ENCODE measurements around the gene TNNI2.

Gene TNNI2

DNA sequence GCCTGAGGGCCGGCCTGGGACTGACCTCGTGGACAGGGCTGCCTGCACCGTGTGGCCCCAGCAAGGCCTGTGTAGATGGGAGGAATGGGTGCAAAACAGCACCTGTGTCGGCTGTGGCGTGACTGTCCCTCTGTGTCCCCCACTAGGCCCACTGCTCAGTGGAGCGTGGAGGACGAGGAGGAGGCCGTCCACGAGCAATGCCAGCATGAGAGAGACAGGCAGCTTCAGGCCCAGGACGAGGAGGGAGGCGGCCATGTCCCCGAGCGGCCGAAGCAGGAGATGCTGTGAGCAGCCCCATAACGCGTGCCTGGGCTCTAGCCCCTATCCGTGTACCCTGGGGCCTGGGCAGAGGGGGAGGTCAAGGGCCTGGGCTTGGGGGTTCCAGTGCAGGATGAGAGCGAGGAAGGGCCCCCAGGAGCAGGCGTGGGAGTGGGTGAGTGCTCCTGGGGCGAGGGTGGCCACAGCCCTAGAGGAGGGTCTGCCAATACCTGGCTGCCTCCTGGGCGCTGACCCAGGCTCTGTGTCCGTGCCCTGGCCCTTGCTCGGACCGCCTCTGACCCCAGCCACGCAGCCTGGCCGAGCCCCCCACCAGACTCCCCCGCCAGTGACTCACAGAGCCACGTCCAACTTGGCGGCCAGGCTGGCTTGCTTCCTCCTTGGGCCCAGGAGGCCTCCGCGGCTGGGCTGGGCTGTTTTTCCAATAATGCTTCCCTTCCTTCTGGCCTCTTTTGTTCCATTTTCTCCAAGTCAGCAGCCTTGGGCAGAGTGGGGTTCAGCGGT lies 41.4 kb downstream of the TNNI2 start:
- H3K4me1 ChIP-seq (ENCODE audit: control insufficient read depth, insufficient read depth, low read length) = no peaks in the 10 kb centered on the region
- CTCF ChIA-PET = interaction anchor here (0.7 to 3.1 kb wide), 3 partner anchors 46 to 186 kb away, joined by 3 to 32 read pairs (median 13); partner anchors contain the start of gene SYT8
- H3K4me3 ChIP-seq (ENCODE audit: low read depth, low read length) = no peak overlapping the region
- no peaks in the 10 kb centered on the region for H3K36me3 ChIP-seq (ENCODE audit: control insufficient read depth in 2 of 2, insufficient read depth in 1 of 2, low read length in 2 of 2)
- POLR2A ChIA-PET = no interaction called here
- H3K27ac ChIP-seq (ENCODE audit: extremely low read depth, low read depth, low read length) = no peak overlapping the region
- TF ChIP-seq ZNF514 (tag by site-specific recombination; IDR thresholded peaks at IDR 0.05) (no peak), YY1 (tag by site-specific recombination; IDR thresholded peaks at IDR 0.05) (no peak), TSHZ1 (tag by site-specific recombination; IDR thresholded peaks at IDR 0.05; ENCODE audit: borderline replicate concordance) (no peak), HOXD13 (CRISPR knock-in tag; IDR thresholded peaks at IDR 0.05; ENCODE audit: borderline replicate concordance) (no peak), ZBTB7A (tag by site-specific recombination; IDR thresholded peaks at IDR 0.05; ENCODE audit: low read depth) (no peak), ZNF335 (tag by site-specific recombination; conservative IDR thresholded peaks at IDR 0.05) (peak; percentile 39; the same call in 1 of the 2 replicates), MZF1 (tag by site-specific recombination; IDR thresholded peaks at IDR 0.05; ENCODE audit: borderline replicate concordance) (no peak)
- H3K9me3 ChIP-seq (ENCODE audit: control insufficient read depth, insufficient read depth, low read depth, low read length) = no peaks in the 10 kb centered on the region

DNA sequence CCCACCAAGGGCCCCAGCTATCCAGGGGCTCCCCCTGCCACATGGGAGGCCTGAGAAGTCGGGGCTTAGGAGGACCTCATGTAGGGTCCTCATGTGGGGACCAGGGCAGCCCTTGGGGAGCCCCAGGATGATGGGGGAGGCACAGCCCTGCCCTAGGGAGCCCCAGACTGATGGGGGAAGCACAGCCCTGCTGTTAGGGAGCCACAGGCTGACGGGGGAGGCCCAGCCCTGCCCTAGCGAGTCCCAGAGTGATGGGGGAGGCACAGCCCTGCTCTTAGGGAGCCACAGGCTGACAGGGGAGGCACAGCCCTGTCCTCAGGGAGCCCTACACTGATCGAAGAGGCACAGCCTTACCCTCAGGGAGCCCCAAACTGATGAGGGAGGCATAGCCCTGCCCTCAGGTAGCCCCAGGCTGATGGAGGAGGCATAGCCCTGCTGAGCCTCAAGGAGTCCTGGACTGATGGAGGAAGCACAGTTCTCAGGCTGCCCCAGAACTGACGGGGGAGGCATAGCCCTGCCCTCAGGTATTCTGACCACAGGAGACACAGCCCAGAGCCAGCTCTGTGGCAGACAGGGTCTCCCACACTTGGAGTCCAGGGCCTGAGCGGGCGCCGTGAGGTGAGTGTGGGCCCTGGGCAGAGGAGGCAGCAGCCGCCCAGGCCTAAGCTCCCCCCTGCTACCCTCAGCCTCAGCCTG lies 42.1 kb downstream of the TNNI2 start:
- H3K4me3 ChIP-seq (ENCODE audit: low read depth, low read length) = no peak overlapping the region
- TF ChIP-seq ZNF335 (tag by site-specific recombination; conservative IDR thresholded peaks at IDR 0.05) (0 out of 2 replicates have a peak, but pooled peaks have one; percentile 10), MEIS1 (CRISPR knock-in tag; IDR thresholded peaks at IDR 0.05; ENCODE audit: borderline replicate concordance) (no peak)
- H3K36me3 ChIP-seq (ENCODE audit: control insufficient read depth in 2 of 2, insufficient read depth in 1 of 2, low read length in 2 of 2) = no peaks in the 10 kb centered on the region
- POLR2A ChIA-PET = no interaction called here
- H3K4me1 ChIP-seq (ENCODE audit: control insufficient read depth, insufficient read depth, low read length) = no peaks in the 10 kb centered on the region
- no peak overlapping the region for H3K27ac ChIP-seq (ENCODE audit: extremely low read depth, low read depth, low read length)
- CTCF ChIA-PET = interaction anchor here (0.7 to 3.9 kb wide), 8 partner anchors 11 to 269 kb away, joined by 3 to 119 read pairs (median 13); partner anchors contain the start of genes PRR33 and SYT8
- H3K9me3 ChIP-seq (ENCODE audit: control insufficient read depth, insufficient read depth, low read depth, low read length) = no peaks in the 10 kb centered on the region

DNA sequence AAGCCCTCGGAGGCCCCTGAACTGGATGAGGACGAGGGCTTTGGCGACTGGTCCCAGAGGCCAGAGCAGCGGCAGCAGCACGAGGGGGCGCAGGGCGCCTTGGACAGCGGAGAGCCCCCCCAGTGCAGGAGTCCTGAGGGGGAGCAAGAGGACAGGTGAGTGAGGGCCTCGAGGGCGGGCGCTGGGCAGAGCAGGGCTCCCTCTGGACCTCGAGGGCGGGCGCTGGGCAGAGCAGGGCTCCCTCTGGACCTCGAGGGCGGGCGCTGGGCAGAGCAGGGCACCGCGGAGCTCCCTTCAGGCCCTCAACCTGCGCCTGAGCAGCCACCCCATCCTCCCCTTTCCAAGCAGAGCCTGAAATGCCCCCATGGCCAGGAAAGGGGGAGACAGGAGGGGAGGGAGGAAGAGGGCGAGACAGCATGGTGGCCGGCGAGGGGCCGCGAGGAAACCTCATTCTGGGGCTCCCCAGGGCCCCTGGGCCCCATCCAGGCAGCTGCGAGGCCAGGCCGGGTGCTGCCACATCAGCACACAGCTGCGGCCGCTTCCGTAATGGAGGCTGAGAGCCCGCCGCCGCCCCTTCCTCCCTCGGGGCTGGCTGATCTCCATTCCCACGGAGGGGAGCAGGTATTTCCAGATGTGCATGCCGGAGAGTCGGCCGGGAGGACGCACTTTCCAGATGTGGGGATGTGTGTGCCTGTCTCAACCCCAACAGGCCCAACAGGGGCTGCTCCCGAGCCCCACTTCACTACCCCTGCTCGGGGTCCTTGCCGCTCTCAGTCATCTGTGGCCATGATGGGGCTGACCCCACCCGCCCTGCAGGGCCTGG lies 42.9 kb downstream of the TNNI2 start:
- H3K27ac ChIP-seq (ENCODE audit: extremely low read depth, low read depth, low read length) = no peak overlapping the region
- no peak overlapping the region for H3K4me3 ChIP-seq (ENCODE audit: low read depth, low read length)
- CTCF ChIA-PET = interaction anchor here (0.5 to 3.9 kb wide), 41 partner anchors 10 to 986 kb away, joined by 3 to 119 read pairs (median 4); partner anchors contain the start of genes H19, IGF2, MRPL23 and PRR33
- POLR2A ChIA-PET = no interaction called here
- H3K4me1 ChIP-seq (ENCODE audit: control insufficient read depth, insufficient read depth, low read length) = no peaks in the 10 kb centered on the region
- H3K9me3 ChIP-seq (ENCODE audit: control insufficient read depth, insufficient read depth, low read depth, low read length) = no peaks in the 10 kb centered on the region
- TF ChIP-seq HOXA7 (CRISPR knock-in tag; IDR thresholded peaks at IDR 0.05; ENCODE audit: borderline replicate concordance) (no peak), TSHZ1 (tag by site-specific recombination; IDR thresholded peaks at IDR 0.05; ENCODE audit: borderline replicate concordance) (no peak)
- no peaks in the 10 kb centered on the region for H3K36me3 ChIP-seq (ENCODE audit: control insufficient read depth in 2 of 2, insufficient read depth in 1 of 2, low read length in 2 of 2)

Data from HEK293 (cell line).